Measurements from ENCODE around the gene SLAMF9.

DNA sequence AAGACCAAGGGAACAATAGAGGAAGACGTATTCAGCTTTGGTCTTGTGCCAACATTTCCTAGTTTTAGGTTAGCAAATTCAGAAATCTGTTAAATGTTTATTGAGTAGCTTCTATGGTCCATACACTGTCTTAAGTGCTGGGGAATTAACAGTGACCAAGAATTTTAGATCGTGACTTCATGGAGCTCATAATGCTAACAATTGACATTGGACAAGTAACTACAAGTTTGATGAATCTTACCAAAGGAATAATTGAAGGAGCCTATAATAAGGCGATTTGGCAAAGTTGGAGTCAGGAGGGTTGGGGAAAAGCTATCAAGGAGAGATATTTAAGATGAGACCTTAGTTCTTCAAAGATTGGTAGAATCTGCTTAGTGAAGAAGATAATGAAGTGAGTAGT lies 1.4 kb upstream of the SLAMF9 start:
- TF ChIP-seq, protein P1, sequence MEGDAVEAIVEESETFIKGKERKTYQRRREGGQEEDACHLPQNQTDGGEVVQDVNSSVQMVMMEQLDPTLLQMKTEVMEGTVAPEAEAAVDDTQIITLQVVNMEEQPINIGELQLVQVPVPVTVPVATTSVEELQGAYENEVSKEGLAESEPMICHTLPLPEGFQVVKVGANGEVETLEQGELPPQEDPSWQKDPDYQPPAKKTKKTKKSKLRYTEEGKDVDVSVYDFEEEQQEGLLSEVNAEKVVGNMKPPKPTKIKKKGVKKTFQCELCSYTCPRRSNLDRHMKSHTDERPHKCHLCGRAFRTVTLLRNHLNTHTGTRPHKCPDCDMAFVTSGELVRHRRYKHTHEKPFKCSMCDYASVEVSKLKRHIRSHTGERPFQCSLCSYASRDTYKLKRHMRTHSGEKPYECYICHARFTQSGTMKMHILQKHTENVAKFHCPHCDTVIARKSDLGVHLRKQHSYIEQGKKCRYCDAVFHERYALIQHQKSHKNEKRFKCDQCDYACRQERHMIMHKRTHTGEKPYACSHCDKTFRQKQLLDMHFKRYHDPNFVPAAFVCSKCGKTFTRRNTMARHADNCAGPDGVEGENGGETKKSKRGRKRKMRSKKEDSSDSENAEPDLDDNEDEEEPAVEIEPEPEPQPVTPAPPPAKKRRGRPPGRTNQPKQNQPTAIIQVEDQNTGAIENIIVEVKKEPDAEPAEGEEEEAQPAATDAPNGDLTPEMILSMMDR (optimal IDR thresholded peaks at IDR 0.05 in 1 of 3, IDR thresholded peaks at IDR 0.05 in 1 of 3, conservative IDR thresholded peaks at IDR 0.05 in 1 of 3; ENCODE audit: extremely low read depth in 1 of 3, insufficient read depth in 2 of 3, low read length in 3 of 3): no peak
- TF ChIP-seq EZH2 (IDR thresholded peaks at IDR 0.05; ENCODE audit: low read length): no peak
